ENCODE measurements around the gene KIF27. TPM values are rescaled to one million over a fixed set of nuclear protein-coding genes. Genes with fewer than 3 reads are reported as not detected.
A peak's percentile ranks its signal among the peaks of the same experiment; 100 is the strongest.
"Not testable (repeated sequence)": the region's sequence is repeated elsewhere in the genome, so short reads cannot be mapped to it uniquely, and the experiment has no call there.

The KIF27 gene
- total RNA-seq, 1 donor from 2014 or later: 5.0 TPM

- DNase-seq (ENCODE audit: low read depth): no peak
- Histone ChIP-seq H3K27me3 (ENCODE audit: control insufficient read depth, insufficient read depth, low read length) (no peaks in the 10 kb centered on the region), H3K36me3 (ENCODE audit: control insufficient read depth, insufficient read depth, low read length) (no peaks in the 10 kb centered on the region), H3K4me3 (ENCODE audit: low read depth, low read length) (no peak overlapping the region)
- no peak for FAIRE-seq
- TF ChIP-seq, protein P1, sequence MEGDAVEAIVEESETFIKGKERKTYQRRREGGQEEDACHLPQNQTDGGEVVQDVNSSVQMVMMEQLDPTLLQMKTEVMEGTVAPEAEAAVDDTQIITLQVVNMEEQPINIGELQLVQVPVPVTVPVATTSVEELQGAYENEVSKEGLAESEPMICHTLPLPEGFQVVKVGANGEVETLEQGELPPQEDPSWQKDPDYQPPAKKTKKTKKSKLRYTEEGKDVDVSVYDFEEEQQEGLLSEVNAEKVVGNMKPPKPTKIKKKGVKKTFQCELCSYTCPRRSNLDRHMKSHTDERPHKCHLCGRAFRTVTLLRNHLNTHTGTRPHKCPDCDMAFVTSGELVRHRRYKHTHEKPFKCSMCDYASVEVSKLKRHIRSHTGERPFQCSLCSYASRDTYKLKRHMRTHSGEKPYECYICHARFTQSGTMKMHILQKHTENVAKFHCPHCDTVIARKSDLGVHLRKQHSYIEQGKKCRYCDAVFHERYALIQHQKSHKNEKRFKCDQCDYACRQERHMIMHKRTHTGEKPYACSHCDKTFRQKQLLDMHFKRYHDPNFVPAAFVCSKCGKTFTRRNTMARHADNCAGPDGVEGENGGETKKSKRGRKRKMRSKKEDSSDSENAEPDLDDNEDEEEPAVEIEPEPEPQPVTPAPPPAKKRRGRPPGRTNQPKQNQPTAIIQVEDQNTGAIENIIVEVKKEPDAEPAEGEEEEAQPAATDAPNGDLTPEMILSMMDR (IDR thresholded peaks at IDR 0.05; ENCODE audit: insufficient read depth, low read length, severe bottlenecking): no peak
These were observed 15.1 kb downstream of the KIF27 start for GRCh38 chr9:83906144-83906543.

GRCh38 chr9:83900615-83901014 lies 20.6 kb downstream of the KIF27 start:
- not testable (repeated sequence) for H3K27me3 ChIP-seq (ENCODE audit: control insufficient read depth, insufficient read depth, low read length); DNase-seq (ENCODE audit: low read depth); H3K4me3 ChIP-seq (ENCODE audit: low read depth, low read length); FAIRE-seq; H3K36me3 ChIP-seq (ENCODE audit: control insufficient read depth, insufficient read depth, low read length)

DNA sequence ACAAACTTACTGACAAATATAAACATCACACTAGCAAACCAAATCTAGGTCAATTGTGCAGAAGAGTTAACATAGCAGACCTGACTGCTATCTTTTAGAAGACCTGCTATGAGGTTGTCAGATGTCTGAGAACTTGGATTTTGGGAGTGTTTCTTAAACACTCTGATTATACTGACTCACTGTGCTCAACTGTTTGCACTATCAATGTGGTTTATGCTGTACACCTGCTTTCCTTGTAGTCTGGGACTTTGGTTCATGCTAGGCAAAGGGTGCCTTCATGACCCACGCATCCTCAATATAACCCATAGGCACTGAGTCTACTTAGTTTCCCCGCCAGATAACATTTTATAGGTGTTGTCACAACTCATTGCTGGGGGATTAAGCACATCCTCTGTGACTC lies 26.9 kb downstream of the KIF27 start:
- FAIRE-seq (peak; percentile 60), DNase-seq (ENCODE audit: low read depth) (peak; percentile 30)

DNA sequence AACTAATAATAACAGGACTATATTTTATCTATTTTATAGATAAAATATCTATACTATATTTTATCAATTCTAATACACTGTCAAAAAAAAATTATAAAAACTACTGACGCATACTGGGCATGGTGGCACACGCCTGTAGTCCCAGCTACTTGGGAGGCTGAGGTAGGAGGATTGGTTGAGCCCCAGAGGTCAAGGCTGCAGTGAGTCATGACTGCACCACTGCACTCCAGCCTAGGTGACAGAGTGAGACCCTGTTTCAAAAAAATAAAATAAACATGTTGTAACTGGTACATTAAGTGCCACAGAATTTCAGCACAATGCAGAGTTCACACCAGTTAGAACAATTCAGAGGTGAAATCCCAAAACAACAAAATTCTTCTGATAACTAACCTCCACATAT lies 34.7 kb downstream of the KIF27 start:
- H3K4me3 ChIP-seq (ENCODE audit: low read depth, low read length); H3K27me3 ChIP-seq (ENCODE audit: control insufficient read depth, insufficient read depth, low read length); H3K36me3 ChIP-seq (ENCODE audit: control insufficient read depth, insufficient read depth, low read length); FAIRE-seq: not testable (repeated sequence)
- peak; percentile 12 for DNase-seq (ENCODE audit: low read depth)

More for the DNA sequence above, 26.9 kb downstream of the KIF27 start:
- H3K36me3 ChIP-seq (ENCODE audit: control insufficient read depth, insufficient read depth, low read length); H3K27me3 ChIP-seq (ENCODE audit: control insufficient read depth, insufficient read depth, low read length); H3K4me3 ChIP-seq (ENCODE audit: low read depth, low read length): not testable (repeated sequence)

DNA sequence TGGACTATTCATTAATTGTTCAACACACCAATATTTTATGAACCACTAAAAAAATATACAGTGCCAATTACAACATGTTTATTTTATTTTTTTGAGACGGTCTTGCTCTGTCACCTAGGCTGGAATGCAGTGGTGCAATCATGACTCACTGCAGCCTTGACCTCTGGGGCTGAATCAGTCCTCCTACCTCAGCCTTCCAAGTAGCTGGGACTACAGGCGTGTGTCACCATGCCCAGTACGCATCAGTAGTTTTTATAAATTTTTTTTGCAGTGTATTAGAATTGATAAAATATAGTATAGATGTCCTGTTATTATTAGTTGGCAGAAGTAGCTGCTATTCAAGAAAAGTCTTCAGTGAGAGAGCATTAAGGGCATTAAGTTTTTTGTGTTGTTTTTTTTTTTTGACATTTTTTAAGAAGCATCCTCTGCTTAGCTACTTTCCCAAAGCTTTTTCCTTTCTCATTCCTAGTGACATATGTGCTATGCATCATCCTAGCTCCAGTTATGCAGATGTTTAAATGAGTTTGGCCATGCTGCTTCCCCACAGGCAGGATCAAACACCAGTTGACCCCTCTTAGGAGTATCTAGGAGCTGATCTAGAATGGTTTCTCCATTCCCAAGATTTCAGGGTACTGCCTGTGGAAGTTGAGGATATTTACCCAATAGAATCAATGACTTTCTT lies 35.5 kb downstream of the KIF27 start:
- H3K4me3 ChIP-seq (ENCODE audit: low read depth, low read length); H3K36me3 ChIP-seq (ENCODE audit: control insufficient read depth, insufficient read depth, low read length); H3K27me3 ChIP-seq (ENCODE audit: control insufficient read depth, insufficient read depth, low read length); FAIRE-seq: not testable (repeated sequence)
- peak; percentile 93 for DNase-seq (ENCODE audit: low read depth)

GRCh38 chr9:83881687-83882408 lies 39.4 kb downstream of the KIF27 start:
- not testable (repeated sequence) for FAIRE-seq; H3K36me3 ChIP-seq (ENCODE audit: control insufficient read depth, insufficient read depth, low read length); H3K27me3 ChIP-seq (ENCODE audit: control insufficient read depth, insufficient read depth, low read length); H3K4me3 ChIP-seq (ENCODE audit: low read depth, low read length); DNase-seq (ENCODE audit: low read depth)

DNA sequence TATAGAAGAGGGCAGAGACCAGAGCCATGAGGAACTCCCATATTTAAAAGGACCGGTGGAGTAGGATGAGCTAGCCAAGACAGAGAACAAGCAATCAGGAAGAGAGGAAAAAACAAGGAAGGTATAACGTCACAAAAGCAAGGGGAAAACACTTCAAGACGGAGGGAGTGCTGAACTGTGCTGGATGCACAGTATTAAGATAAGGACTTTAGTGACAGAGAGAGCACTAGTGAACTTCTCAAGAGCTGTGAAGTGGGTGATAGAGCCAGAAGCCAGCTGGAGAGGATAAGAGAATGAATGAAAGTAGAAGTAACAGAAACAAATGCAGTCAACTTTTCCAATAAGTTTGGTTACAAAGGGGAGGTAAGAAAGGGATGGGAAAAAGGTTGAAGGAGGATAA lies 45.7 kb downstream of the KIF27 start:
- not testable (repeated sequence) for H3K4me3 ChIP-seq (ENCODE audit: low read depth, low read length); H3K27me3 ChIP-seq (ENCODE audit: control insufficient read depth, insufficient read depth, low read length); DNase-seq (ENCODE audit: low read depth); FAIRE-seq; H3K36me3 ChIP-seq (ENCODE audit: control insufficient read depth, insufficient read depth, low read length)

DNA sequence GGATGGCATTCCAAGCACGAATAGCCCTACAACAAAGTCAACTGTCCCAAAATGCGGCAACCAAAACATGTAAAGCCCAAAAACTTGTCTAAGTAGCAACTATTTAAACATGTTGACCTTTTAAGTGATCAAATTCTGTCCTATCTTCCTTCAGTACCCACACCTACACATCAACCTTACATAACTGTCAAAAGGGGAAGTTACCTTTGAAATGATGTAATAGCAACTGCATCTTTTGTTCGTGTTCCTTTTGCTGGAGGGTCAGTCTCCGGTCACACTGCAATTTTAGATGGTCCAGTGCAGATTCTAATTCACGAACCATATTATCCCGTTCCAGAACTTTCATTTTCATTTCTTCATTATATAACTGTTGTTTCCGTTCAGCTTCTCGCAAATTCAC lies 71.3 kb downstream of the KIF27 start:
- not testable (repeated sequence) for H3K4me3 ChIP-seq (ENCODE audit: low read depth, low read length)

GRCh38 chr9:83837070-83837643 lies 84.1 kb downstream of the KIF27 start:
- FAIRE-seq: peak; percentile 97
- H3K27me3 ChIP-seq (ENCODE audit: control insufficient read depth, insufficient read depth, low read length); H3K4me3 ChIP-seq (ENCODE audit: low read depth, low read length); H3K36me3 ChIP-seq (ENCODE audit: control insufficient read depth, insufficient read depth, low read length); DNase-seq (ENCODE audit: low read depth): not testable (repeated sequence)

More for the DNA sequence above, 71.3 kb downstream of the KIF27 start:
- FAIRE-seq; H3K36me3 ChIP-seq (ENCODE audit: control insufficient read depth, insufficient read depth, low read length); DNase-seq (ENCODE audit: low read depth); H3K27me3 ChIP-seq (ENCODE audit: control insufficient read depth, insufficient read depth, low read length): not testable (repeated sequence)

- FAIRE-seq; H3K4me3 ChIP-seq (ENCODE audit: low read depth, low read length); DNase-seq (ENCODE audit: low read depth); H3K36me3 ChIP-seq (ENCODE audit: control insufficient read depth, insufficient read depth, low read length); H3K27me3 ChIP-seq (ENCODE audit: control insufficient read depth, insufficient read depth, low read length): not testable (repeated sequence)
These were observed 90.7 kb downstream of the KIF27 start for GRCh38 chr9:83830426-83831071.

DNA sequence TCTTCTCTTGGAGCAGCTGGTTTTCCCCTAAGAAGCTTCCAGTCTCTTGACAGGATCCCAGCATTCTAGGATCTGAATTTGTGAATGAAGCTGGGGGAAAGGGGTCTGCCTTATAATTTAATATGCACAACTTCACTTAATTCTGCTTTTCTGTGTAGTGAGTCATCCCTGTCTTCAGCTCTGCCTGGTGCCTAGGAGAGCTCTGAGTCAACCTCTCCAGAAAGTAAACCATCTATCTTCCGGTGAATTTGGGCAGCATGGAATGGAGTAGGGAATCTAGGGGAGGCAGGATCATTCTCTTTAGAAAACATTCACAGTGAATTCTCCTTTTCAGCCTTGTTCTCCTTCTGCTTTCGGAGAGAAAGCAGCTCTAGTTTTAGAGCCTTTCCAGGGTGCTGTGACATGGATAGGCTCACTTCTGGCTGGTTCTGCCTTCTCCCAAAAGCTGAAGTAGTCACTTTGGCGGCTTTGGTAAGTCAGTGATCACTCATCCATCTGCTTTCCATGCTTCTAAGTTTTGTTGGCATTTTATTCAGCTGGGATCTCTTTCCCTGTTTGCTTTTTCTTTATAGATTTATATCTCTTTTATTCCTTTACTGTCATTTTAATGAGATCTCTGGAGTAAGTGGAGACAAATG lies 96.1 kb downstream of the KIF27 start:
- not testable (repeated sequence) for H3K36me3 ChIP-seq (ENCODE audit: control insufficient read depth, insufficient read depth, low read length); H3K27me3 ChIP-seq (ENCODE audit: control insufficient read depth, insufficient read depth, low read length); FAIRE-seq; H3K4me3 ChIP-seq (ENCODE audit: low read depth, low read length)
- peak; percentile 45 for DNase-seq (ENCODE audit: low read depth)

All from bronchial epithelial cell (primary cell).